GM18526 (cell line): Measurements from ENCODE around the gene ATRNL1.

Source experiments
- POLR2A ChIP-seq: IDR thresholded peaks from 3 replicates; pipeline ENCODE4 v1.6.1; 2011; ENCODE audit not compliant: insufficient read length; ENCODE audit errors: extremely low read depth

ATRNL1 gene

GRCh38 chr10:115861455-115861854 is 768.3 kb downstream of the ATRNL1 start:
- TF ChIP-seq POLR2A = no peak

GRCh38 chr10:115861864-115862263 is 768.7 kb downstream of the ATRNL1 start:
- no peak for TF ChIP-seq POLR2A

DNA sequence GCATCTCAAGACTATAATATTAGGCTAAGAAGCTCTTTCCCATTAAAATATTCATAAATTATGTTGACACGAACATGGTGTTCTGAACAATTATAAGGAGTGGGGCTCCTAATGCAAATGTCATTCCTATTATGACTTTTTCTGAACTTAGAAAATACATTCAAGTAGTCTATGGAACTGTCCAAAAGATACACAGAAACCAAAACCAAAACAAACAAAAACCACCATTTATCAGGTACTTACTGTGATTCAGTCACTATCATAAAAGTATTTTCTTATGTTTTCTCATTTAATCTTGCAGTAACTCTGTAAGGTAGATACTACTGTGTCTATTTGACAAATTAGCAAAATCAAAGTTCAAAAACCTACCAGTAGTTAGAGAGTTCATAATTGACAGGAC is 773.0 kb downstream of the ATRNL1 start:
- no peak for TF ChIP-seq POLR2A

DNA sequence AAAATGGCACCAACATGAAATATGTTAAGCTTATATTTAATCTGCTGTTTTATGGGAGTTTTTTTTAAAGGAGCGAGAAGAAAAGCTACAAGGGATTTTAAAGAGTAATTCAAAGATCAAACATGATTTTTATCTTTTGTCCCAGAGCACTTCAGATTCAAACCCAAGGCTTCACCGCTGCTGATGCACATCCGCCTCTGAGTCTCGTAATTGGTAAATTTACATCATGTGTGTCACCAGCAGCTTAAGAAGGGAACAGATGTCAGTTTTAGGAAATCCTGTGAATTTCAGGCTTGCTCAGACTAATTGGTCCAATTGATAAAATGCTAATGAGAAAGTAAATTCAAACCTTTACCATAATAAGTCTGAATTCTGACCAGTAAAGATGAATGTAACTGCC is 773.5 kb downstream of the ATRNL1 start:
- no peak for TF ChIP-seq POLR2A

GRCh38 chr10:115867305-115867704 is 774.1 kb downstream of the ATRNL1 start:
- TF ChIP-seq POLR2A = no peak

GRCh38 chr10:115871855-115872254 is 778.7 kb downstream of the ATRNL1 start:
- no peak for TF ChIP-seq POLR2A

- no peak for TF ChIP-seq POLR2A
These were observed 782.0 kb downstream of the ATRNL1 start for GRCh38 chr10:115875172-115875571.

DNA sequence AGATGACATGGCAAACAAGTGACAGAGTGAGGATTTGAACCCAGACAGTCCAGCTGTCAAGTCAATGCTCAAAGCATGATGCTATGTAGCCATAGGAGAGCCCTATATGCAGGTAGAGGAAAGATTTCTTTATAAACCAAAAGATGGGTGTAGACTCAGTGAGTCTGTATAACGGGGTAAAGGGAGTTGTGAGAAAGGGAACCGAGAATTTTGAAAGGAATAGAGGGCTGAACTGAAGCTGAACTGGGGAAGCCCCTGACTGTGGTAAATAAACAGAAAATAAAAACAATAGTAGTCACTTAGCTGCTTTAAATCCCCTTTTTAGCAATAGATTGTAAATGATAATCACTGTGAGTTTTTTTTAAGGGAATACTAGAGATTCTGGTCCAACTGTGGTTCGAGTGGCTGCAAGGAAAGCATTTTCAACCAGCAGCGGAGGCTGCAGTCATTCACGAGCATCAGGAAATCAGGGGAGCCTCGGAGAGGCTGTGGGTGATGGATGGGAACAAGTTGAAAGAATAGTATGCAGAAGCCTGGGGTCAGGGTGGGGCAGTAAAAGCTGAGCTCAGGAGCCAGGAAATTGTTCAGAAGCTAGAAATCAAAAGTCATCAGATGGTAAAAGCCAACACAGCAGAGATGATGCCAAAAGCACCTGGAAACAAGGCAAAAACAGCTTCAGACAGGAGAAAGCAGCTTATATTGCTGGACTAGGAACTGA is 786.4 kb downstream of the ATRNL1 start:
- TF ChIP-seq POLR2A = no peak

DNA sequence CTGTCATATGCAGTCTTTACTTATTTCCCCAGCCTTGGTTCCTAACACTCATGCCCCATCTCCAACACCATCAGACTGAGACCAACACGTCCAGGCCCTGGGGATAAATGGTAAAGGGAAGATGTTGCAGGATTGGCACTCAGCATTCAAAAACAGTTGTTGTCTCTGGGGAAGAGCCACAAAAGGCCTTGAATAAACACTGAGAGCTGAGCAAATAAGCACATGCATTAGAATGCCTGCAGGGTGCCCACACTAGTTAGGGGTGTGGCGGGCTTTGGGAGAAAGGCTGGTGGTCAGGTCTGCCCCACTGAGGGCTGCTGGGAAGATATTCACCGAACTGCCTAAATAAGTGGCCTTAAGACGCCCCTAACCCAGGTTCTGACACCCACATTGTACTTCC is 788.9 kb downstream of the ATRNL1 start:
- no peak for TF ChIP-seq POLR2A

GRCh38 chr10:115883372-115883771 is 790.2 kb downstream of the ATRNL1 start:
- no peak for TF ChIP-seq POLR2A

DNA sequence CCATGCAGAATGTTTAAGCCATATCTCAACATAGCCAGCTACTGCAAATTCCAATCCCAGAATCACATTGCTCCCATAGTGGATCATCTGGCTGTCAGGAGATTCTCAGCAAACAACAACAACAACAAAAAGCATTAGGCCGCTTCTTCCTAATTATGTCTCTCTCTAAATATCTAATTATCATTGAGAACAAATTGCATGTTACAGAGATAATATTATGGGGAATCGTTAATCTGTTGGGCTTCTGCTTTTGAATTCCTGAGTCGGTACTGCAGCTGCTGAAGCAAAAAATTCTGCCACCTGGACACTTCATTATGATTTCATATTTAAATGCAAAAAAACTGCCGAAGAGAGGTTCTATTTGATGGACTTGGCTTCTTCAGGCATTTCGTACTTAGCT is 791.2 kb downstream of the ATRNL1 start:
- TF ChIP-seq POLR2A = no peak

DNA sequence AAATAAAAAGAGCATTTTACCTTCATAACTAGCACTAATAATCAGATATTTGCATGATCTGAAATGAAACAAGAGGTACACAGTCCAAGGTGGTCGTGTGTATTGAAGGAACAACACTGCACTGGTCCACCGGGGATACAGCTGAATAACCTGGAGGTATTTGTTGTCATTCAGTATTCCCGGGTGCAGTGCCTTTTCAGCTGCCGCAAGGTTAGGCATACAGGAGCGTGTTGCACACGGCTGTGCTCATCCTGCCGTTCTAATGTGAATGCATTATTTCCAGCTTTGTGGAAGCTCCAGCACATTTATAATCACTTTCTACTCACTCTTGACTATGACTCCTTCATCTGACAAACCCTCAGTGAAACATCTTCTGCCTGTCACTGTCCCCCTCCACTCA is 802.0 kb downstream of the ATRNL1 start:
- TF ChIP-seq POLR2A = no peak

DNA sequence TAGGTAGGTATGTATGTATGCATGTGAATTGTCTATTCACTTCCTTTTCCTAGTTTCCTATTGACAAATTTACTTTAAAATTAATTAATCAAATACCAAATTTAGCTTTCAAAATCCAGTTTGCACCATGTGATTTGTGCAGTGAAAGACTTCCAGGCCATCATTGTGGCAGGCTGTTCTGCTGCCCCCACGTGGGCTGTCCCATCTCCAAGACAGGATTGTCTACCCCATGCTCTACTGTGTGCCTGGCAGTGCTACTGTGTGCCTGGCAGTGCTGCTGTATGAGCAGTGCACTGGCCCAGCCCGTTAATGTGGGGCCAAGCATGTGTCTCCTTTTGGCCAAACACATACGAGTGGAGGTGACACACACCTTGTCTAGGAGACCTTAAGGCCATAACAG is 805.1 kb downstream of the ATRNL1 start:
- TF ChIP-seq POLR2A = no peak

- TF ChIP-seq POLR2A = no peak
These were observed 809.4 kb downstream of the ATRNL1 start for GRCh38 chr10:115902596-115902995.

DNA sequence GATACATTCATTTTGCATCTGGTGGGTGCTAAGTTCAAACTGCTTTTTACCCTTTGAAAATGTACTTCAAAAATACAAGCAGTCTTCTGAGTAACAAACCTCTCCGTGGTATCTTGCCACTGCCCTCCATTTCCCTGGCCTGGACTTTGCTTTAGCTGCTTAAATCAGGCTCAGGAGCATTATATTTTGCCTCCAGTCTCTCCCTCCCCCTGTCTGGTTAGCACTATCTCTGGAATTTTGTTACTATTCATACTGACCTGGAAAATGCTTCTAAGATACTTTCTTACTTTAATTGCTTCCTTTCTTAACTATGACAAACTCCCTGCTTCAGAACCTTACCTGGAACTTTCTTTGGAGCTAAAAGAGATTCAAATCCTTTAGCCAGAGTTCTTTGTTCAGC is 810.0 kb downstream of the ATRNL1 start:
- TF ChIP-seq POLR2A = no peak

DNA sequence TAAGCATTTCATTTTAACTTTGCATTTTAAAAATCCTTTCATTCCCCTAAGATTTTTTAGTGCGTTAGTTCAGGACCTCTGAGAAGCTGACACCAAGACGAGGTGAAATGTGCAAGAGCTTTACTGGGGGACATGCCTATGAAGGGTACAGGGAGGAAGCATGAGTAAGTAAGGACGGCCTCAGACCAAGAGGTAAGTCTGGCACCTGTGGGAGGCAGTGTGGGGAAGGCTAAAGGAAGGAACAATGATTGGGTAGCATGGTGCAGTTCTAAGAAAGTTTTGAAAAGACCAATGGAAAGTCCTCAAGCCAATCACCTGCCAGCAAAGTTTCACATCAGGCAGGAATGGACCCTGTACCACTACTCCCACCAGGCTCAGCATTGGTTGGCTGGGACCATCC is 810.7 kb downstream of the ATRNL1 start:
- TF ChIP-seq POLR2A = no peak

GRCh38 chr10:115909037-115909436 is 815.9 kb downstream of the ATRNL1 start:
- TF ChIP-seq POLR2A = no peak
